Fibroblast of upper back skin (primary cell): ENCODE data around the gene ITGB2.
A peak's percentile ranks its signal among the peaks of the same experiment; 100 is the strongest.

Experiments used
- DNase-seq: peaks from one replicate; pipeline ENCODE4 v3.0.0-alpha.2; 2013

ITGB2 gene

DNA sequence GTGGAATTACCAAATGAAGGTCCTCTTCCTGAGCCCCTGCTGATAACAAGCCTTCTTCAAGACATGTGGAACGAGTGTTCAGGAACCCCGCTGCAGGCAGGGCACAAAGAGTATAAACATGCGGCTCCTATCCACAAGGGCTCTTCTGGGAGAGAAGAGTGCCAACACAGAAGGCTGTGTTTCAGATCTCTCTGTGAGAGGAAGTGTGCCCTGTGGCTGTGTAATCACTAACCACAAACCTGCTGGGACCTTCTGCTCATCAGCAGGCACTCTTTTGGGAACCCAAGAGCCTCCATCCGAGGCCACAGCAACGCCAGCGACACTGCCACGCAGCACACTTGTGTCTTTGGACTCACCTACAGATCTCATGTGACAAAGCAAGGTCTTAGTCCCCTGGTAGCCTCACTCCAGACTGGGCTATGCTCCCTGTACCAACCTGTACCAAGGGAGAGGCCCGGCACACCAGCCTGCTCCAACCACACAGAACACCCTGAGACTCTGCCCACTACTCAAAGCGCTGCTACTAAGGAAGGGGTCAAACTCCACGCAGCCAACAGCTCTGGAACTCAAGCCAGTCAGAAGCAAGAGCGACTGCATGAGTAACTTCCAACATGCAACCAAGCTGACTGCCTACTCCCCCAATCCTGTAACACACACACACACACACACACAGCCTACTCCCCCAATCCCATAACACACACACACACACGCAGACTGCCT is 55.0 kb downstream of the ITGB2 start:
- no peak for DNase-seq

DNA sequence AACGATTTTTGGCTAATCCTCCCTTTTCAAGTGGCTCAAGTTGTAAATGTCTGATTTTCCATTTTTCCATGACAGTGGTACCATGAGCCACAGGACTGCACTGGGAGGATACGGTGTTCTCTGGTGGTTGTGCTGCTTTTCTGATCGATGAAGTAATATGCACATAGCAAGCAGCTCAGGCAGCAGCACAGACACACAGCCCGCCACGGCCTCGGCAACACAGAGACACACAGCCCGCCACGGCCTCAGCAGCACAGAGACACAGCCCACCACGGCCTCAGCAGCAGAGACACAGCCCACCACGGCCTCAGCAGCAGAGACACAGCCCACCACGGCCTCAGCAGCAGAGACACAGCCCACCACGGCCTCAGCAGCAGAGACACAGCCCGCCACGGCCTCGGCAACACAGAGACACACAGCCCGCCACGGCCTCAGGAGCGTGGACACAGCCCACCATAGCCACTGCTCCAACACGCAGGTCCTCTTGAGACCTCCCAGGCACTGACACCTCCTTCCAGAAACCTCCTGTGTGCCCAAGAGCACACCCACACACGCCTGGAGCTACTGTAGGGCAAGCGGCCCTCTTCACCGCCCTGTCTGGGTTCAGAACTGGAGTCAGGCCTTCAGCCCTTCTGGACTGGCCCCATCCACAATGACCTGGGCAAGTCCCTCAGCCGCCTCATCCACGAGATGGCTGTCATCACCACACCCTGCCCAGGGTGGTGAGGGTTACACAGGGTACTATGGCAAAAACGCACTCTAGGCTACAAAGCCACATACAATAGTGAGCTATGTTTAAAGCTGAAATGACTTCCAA is 57.6 kb downstream of the ITGB2 start:
- no peak for DNase-seq

DNA sequence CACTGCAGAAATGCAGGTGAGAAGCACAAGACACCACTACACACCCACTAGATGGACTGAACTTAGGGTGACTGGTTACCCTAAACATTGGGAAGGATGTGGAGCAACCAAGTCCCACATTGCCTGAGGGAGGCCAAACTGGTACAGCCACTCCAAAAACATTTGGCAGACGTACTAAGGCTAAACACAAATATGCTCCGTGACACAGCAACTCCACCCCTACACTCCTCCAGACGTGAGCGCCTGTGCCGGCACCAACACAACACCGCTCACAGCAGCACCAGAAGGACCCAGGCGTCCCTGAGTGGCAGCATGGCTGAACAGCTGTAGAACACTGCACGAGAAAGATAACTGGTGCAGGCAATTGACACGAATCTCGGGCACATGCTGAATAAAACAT is 61.9 kb downstream of the ITGB2 start:
- DNase-seq, result no peak

DNA sequence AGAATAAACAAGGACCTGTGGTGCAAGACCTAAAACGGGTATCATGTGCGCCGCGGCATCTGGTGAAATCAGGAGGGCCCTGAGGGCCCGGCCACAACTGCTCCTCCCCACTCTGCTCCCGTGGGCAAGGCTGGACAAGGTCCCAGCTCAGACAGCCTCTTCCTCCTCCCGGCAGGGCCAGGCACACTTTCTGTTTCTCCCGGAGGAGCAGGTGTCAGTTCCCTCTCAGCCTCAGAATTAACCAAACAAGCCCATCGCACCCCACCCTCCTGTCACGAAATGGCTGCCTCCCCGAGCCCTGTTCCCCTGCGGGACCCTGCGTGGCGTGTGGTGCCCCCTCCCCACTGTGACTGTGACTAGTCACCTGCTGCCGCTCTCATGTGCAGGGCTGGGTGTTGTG is 62.4 kb downstream of the ITGB2 start:
- DNase-seq, result no peak

DNA sequence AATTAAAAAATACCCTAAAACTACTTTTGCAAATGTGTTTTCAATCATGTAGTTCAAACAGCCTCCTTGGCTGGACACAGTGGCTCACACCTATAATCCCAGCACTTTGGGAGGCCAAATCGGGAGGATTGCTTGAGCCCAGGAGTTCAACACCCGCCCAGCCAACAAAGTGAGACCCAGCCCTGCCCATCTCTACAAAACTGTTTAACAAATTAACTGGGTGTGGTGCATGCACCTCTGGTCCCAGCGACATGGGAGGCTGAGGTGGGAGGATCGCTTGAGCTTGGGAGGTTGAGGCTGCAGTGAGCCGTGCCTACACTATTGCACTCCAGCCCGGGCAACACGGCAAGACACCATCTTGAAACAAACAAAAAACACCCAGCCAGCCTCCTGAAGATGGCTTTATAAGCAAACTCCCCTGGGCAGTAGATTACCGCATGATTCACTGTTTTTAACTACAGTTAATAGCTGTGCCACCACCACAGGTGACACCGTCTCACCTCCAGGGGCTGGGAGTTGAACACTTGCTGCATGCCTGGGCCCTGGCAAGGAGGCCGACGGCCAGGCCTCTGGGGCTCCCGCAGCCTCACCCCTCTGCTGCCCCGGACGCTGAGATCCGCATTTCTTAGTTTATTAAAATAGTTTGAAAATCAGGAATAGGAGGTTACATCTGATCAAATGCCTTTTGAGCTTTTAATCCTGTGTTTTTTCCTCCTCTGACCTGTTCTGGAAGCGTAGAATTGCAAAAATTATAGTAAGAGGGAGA is 63.4 kb downstream of the ITGB2 start:
- DNase-seq, result no peak

DNA sequence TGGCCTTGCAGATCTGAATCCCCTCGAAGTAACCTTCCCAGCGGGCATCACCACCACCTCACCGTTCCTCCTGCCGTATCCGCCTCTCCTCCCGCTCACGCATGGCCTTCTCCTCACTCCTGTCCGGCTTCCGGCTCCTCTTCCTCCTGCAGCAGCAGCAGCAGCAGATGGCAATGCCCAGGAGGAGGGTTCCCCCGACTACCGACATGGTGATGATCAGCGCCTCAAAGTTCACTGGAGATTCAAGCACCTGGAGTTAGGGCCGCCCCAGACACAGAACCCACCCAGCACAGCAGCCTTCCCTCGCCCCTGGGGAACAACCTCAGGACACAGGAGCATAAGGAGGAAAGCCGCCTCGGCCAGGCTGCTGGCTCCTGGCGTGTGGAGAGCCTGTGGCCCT is 64.6 kb downstream of the ITGB2 start:
- DNase-seq, result no peak

DNA sequence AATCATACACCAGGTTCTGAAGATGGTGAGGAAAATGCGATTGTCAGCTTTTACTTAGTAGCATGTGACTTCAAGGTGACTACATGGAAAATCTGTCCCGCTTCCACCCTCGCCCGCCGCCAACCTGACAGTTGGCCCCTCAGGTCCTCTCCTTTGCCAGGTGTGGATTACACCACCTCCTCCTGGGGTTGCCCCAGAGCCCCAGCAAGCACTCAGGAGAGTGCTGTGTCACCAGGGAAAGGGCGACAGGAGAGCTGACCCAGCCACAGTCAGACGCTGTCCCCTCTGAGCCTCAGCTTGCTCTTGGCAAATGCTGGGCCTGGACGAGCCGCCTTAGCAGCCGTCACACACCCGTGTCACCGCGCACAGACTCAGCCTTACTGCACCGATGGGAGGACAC is 65.1 kb downstream of the ITGB2 start:
- DNase-seq, result no peak

DNA sequence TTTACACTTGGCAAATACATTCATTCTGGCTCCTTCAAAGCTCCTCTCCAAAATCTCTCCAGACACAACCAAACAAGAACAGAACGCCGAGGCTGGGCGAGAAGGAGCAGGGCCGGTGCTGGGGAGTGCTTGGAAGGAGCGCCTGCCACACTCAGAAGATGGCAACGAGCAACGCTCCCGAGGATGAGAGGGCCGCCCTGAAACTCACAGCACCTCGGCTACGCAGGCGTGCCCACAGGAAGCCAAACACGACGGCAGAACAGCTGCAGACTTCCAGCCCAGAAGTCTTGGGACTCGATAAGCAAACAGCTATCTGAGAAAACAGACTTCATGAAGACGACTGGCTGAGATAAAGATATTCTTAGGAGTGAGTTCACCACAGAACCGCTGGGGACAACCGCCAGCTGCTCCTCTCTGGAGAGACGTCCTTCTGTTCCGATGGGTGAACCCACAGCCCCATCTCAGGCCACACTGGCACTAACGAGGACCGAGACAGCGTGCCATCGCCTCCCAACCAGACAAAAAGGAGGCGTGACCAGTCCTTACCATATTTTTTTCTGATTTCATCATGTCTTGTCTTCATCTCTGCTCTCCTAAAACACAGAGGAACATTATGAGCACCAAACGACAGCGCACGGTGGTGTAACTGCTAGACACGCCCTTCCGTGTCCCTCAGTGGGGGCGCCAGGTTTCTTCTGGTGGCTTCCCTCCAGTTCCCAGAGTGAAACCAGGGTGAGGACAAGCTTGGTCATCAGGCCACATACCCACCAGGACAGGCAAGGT is 65.8 kb downstream of the ITGB2 start:
- no peak for DNase-seq

DNA sequence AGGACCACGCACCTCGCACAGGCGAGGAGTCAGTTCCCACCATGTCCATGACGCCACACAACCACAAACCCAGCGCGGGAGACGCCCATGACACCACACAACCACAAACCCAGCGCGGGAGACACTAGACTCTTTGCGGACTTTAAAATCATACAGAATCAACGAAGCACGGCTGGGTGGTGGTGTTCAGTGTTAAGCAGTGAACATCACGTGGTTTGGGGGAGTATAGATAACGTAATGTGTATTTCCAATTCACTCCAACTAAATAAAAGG is 66.4 kb downstream of the ITGB2 start:
- no peak for DNase-seq

DNA sequence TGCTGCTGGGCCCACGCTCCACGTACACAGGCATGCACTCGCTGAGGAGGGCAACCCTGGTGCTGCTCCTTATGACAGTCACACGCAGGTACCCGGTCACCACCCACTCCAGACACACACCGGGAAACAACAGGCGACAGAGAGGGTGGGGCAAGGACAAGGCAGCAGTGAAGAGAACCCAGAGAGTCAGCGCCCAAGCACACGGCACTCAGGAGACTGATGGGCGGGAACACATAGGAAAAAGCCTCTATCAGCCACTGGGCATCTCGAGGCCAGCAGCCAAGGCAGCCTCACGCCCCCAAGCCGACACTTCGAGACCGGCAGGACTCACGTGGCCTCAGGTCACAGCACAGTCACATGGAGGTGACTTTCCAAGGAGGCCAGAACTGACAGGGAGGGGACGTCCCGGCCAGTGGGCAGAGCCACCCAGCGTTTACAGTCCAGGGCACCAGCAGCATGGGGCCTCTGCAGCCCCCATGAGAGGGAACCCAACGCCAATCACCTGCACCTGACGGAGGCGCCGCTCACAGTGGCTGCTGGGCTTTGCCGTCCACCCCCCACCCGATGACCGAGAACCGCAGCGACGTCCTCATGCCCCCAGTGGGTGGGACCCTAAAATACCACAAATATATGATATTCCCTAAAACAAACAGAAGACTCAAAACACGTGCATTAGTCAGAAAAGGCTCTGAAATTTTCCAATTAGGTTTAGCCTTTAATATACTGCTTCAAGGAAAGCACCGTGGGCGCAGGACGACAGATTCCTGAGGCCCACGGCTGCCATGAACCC is 66.9 kb downstream of the ITGB2 start:
- DNase-seq, result no peak

DNA sequence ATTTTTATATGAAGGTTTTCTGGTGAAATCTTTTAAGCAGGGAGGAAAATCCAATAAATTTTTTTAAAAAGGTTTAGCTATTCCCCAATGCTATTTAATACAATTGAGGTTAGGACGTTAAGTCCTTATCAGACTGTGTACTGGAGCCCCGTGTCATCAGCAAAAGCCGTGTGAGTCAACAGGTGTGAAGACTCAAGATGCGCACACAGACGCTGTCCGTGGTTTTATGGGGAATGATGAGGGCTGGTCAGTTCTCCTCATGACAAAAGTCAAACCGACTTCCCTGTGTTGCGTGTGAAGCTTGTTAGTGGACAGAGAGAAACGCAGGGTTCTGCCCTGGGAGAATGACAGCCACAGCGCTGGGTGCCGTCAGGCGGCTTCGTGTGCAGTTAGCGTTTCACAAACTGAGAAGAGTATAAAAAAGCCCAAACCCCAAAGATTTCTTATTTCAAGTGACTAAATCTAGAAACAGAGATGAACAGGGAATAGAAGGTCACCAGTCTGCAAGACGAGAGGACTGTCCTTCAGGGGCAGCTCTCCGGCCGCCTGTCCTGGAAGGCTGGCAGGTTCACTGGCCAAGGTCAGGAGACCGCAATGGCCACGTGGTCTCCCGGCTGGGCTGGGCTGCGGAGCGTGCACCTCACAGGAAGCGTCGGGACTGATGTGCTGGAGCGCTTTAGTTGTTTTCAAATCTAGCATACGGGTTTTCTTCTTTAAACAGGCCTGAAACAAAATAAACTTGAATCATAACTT is 69.6 kb downstream of the ITGB2 start:
- no peak for DNase-seq

DNA sequence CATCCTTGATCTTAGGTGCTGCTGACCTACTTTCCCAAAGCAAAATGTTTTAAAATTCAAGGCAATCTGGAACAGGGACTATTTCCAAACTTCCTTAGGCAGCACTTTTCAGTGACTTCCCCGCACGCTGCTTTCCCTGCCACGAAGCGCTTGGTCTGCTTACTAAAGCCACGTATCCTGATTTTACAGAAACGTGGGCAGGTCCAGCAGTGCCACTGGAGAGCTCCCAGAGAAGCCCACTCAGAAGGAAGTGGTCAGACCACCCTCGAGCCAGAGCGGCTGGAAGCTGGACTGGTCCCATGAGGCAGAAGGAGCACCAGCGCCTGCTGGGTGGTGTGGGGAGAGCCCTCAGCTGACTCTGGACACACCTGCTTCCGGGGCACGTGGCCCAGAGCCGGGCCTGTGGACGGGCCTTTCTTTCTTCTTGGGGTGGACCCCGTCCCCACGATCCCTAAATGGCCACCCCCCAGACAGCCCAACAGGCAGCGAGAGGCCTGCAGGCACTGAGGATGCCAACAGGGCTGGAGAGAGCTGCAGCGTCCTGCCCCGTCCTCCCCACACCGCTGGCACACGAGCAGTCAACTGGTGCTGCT is 70.4 kb downstream of the ITGB2 start:
- no peak for DNase-seq

DNA sequence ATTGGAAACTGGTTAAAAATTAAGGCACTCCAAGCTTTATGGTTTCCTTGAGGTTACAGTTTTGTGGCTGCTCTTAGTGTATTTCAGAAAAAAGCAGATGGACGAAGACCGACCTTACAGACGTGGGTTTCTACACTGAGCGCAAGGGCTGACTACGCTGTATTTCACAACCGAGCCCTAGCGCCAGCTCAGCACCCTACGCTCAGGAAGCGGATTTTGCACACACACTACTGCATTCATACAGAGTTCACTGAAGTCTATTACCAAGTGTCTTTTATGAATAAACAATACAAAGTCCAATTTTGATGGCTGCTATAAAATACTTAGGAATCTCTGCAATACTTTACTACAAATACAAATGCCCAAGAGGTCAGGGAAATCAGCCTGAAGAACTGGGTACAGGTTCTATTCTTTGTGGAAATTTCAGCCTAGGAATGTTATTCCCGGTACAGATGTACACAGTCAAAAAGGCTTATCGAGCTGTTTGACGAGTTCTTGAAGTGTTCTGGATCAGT is 71.0 kb downstream of the ITGB2 start:
- DNase-seq, result no peak

DNA sequence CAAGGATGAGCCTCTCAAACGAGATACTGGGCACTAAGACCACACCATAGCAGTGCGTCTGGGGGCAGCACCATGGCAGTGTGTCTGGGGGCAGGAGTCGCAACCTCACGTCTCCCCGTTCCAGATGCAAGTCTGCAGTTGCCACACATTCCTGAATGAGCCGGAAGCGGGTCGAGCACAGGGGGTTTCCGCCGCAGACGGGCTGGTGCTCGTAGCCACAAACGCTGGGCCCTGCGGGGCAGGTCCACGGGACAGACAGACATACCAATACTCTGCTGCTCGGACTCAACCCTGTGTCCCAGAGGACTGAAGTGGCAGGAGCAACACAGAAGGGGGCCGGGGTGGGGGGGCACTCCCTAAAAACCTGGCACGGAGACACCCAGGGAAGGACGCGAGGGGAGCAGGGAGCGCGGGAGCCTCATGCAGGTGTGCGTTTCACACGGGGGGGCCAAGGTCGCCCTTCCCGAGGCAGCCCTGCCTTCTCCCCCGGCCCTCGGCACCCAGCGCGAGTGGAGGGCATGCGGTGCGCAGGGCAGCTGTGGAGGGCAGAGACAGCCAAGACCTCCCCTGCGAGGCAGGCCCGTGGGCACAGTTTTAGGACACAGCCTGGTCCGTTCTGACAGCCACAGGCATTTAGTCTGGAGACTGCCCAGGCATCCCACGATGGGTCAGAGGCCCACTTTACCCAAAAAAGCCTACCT is 71.7 kb downstream of the ITGB2 start:
- no peak for DNase-seq

DNA sequence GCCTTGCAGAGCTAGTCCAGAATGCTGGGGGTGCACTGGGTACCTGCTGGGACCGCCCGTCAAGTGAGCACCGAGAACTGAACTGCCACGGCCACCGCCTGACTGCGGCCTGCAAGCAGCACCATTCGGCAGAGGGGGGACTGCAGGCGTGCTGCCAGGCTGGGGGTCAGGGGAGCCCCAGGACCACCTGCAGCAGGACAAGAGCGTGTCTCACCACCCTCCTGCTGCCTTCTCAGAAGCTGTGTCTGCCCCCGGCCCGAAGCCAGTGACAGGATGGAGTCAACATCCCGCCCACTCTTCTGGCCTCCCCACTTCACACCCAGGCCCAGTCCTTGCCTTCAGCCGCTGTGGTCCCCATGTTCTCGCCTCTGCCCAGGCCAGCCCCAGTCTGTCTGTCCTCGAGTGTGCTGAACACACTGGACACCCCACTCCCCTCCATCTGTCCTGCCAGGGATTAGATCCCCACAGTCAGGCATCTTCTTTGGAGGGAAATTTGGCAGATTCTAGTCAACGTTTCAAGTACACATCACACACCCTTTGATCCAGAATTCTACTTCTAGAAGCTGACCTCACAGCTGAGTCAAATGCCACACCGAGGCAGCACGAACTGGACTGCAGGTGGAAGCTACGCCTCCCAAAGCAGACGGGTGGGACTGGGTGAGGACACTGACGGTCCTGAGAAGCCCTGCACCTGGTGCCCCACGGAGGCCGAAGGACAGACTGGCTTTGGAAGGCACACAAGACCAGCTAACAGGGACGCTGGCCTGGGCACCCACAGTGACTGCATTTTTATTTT is 73.2 kb downstream of the ITGB2 start:
- DNase-seq, result no peak

DNA sequence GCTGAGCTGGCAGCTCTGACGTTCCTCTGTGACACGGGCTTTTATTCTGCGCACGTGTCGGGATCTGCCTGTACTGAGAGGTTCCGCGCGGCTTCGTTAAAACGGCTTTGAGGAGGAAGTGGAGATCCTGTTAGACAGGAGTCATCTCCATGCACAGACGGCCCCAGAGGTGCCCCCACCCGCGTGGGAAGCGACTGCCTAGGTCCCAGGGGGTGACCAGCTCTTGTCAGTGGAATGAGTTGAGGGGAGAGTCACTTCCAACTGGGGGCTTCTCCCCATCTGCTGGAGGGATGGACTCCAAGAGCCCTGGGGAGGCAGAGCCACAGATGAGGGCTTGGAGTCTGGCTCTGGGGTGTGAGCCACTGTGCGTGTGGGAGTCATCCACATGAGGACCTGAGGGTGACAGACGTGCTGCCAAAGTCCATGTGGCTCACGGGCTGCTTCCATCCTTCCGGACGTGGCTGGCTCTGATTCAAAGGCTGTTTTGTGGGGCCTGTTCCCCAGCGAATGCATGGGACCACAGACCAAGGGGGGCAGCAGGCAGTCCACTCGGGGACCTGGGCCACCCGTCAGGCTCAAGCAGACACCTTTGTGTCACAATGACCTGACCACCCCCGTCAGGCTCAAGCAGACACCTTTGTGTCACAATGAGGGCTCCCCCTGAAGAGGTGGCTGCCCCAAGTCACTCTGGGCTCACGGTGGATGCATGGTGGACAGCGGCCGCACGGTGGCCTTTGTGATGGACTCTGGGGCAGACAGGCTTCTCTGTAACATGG is 74.0 kb downstream of the ITGB2 start:
- DNase-seq, result no peak

DNA sequence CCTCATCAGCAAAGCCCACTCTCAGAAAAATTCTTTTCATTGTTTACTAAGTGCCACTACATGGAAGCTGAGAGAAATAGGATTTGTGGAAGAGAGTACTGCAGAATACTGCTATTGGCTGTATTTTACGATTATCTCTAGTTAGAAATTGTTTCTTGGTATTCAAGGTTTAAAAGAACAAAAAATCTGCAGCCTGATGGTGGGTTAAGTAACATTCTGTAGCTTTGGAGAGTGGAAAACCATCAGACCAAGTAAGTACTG is 74.5 kb downstream of the ITGB2 start:
- DNase-seq, result no peak

DNA sequence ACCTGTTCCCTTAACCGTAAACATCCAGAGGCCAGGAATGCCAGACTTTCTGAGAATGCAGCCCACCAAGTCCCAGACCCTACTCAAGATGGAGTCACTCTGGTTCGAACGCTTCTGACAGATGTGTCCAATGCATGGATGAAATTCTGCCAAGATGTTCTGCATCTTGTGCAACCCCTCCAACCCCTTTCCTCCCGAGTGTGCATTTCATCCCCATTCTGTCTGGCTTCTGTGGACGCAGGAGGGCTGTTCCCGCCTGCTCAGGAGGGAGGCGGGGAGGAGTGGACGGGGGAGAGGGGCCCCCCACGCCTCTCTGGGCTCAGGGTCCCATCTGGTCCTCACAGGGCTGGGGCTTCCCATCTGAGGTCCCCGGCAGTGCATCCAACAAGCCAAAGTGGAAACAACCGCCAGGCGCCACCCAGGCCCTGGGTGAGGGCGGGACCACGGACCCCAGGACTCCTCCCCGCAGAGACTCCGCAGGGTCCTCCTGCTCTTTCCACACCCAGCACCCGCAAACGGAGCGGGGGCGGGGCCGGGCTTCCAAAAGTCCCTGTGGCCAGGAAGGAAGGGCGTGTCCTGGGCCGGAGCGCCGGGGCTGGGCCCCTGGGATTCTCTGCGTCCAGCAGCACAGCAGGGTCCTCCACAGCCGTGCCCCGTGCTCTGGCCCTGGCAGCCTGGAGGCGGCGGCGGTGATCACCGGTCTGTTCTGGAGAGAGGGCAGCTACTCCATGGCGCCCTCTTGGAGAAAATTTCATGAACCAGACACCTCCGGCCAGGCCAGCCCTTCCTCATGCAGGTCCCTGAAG is 75.1 kb downstream of the ITGB2 start:
- peak; percentile 58 for DNase-seq
